HEK293T (cell line): ENCODE data around the gene WDR45B.

Experiments
- FOXA1 ChIP-seq: fragments of 450-650 bp; IDR thresholded peaks from 2 replicates; pipeline ENCODE4 v1.6.1; 2016; ENCODE audit warnings: mild to moderate bottlenecking
- FOXK2 ChIP-seq: fragments of 450-650 bp; IDR thresholded peaks from 2 replicates; pipeline ENCODE4 v1.6.1; 2016; ENCODE audit warnings: mild to moderate bottlenecking
- LEF1 ChIP-seq: fragments of 450-650 bp; IDR thresholded peaks from 2 replicates; pipeline ENCODE4 v1.6.1; 2017; ENCODE audit warnings: mild to moderate bottlenecking, borderline replicate concordance
- SUZ12 ChIP-seq: fragments of 450-650 bp; IDR thresholded peaks from 2 replicates; pipeline ENCODE4 v1.6.1; 2016; ENCODE audit warnings: mild to moderate bottlenecking
- TARDBP ChIP-seq: fragments of 450-650 bp; IDR thresholded peaks from 2 replicates; pipeline ENCODE4 v1.6.1; 2016
- TF ChIP-seq, protein P1 (sequence below): fragments of 450-650 bp; IDR thresholded peaks from 2 replicates; pipeline ENCODE4 v1.6.1; 2016

DNA sequence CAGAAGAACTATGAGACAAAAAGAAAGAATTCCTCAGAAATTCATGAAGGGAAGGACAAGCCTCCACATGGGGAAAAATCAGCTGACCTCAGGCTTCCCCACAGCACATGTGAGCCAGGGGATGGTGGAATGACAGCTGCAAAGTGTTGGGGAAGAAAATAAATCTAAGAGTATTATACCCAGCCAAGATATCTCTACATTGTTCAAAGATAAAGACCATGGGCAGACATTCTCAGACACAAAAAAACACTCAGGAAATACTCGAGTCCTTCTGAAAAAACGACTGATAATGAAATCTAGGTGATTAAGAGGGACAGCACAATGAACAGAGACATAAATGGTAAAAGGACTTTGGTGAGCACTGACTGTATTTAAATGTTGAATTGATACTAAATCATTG is 46.4 kb upstream of the WDR45B start:
- TF ChIP-seq FOXK2 (no peak), TARDBP (no peak), SUZ12 (no peak), LEF1 (no peak), FOXA1 (no peak)
- TF ChIP-seq, protein P1, sequence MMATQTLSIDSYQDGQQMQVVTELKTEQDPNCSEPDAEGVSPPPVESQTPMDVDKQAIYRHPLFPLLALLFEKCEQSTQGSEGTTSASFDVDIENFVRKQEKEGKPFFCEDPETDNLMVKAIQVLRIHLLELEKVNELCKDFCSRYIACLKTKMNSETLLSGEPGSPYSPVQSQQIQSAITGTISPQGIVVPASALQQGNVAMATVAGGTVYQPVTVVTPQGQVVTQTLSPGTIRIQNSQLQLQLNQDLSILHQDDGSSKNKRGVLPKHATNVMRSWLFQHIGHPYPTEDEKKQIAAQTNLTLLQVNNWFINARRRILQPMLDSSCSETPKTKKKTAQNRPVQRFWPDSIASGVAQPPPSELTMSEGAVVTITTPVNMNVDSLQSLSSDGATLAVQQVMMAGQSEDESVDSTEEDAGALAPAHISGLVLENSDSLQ = no peak
